ENCODE results near the gene CCNL1.
A peak's percentile ranks its signal among the peaks of the same experiment; 100 is the strongest.
"Not testable (repeated sequence)": the region's sequence is repeated elsewhere in the genome, so short reads cannot be mapped to it uniquely, and the experiment has no call there.

Gene CCNL1

DNA sequence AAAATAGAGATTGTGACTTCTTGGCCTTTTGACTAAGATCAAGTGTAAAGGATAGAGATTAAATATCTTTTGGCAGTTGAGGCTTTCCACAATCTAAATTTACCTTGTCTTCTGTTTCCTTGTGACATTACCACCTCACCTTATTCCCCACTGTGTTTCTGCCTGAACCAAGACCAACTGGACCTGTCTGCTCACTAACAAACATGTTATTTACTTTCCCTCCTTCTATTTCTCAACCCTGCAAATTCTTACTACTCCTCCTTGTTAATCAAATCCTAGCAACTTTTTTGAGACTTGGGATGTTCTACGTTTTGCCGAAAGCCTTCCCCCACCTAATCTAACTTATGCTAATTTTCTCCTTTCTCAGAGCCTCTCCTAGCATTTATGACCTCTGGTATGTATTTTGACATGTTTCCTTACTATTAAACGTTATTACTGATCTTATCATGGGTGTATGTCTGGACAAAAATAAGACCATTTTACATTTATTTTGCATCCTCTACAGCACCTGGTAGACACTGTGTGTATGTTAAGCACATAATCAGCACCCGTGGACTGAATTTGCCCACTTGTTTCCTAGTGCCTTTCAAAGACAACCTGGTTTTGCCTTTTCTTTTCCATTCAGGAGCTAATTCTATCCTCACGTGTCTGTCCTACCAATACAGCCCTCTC, 7.6 kb upstream of the CCNL1 start:
- no peak for DNase-seq

GRCh38 chr3:157166561-157166960, 6.6 kb upstream of the CCNL1 start:
- DNase-seq, result no peak

DNA sequence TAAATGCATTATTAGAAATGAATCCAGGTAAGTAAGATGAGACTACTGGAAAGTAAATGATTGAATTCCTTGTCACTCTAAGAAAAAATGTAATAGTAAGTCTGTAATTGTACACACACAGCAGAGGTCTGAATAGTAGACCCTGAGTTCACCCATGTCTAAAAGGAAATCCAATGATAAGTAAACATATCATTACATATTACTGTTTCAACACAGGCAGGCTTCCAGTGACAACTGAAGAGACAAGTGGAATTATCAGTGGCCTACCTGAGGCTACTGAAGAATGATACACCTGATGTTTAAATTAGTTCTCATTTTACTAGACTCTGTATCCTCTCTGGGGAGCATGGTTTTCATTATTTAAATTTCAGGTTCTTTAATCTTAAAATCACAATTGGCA, 6.2 kb upstream of the CCNL1 start:
- DNase-seq, result no peak

DNA sequence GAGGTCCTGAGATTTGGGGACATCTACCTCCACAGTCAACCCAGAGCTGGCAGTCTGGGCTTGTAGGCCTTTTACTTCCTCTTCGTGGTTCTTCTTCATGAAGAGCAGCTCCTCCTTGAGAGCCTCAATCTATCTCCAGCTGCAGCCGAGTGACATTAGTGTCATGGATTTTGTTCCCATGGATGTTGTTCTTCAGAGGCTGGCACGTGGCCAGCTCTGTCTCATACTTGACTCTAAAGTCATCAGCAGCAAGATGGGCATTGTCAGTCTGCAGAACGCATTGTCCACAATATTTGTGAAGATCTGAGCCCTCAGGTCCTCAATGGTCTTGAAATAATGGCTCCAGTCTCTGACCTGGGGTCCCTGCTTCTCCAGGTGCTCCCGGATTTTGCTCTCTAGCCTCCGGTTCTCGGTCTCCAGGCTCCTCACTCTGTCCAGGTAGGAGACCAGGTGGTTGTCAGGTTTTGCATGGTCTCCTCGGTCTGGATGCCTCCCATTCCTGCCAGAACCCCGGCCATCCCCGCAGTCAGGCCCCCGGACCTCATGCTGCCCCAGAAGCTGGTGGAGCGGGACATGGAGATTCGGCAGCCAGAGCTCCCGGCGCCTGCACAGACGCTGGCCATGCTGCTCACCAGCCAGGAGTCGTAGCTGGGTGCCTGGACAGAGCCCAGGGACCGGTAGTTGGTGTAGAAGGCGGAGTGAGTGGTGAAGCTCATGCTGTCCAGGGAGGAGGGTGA, 3.4 kb upstream of the CCNL1 start:
- DNase-seq, result no peak

GRCh38 chr3:157162620-157163019, 2.7 kb upstream of the CCNL1 start:
- DNase-seq, result not testable (repeated sequence)

DNA sequence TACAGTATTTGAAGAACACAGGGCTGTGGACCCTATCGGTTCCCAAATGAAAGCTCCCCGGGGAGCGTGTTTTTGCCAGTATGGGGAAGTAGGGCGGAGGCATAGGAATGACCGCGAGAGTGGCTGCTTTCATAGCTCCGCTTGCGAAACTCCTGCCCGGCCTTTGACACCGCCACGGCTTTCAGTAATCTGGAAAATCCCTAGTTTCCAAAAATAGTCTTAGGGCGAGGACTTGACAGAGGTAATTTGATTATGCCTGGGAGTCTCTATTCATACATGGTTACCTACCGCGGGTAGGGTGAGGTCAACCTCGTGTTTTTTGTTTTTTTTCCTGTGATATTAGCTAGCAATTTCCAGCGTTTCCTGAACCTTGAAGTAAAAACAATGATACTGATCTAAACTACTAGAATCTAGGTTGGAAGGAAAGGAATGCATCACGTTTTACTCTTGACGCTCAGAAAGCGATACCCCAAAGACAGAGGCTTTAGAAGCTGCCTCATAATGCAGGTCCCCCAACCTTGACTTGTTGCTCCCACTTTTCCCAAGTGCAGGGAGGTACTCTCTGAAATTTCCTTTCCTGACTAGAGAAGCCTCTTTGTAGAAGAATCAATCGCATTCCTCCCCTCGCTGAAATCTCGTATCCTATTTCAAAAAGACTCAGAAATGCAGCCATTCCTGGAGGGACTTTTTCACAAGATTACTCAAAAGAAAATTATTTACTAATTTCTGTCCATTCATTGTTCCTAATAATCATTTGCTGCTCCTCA, 894 bp upstream of the CCNL1 start:
- no peak for DNase-seq

DNA sequence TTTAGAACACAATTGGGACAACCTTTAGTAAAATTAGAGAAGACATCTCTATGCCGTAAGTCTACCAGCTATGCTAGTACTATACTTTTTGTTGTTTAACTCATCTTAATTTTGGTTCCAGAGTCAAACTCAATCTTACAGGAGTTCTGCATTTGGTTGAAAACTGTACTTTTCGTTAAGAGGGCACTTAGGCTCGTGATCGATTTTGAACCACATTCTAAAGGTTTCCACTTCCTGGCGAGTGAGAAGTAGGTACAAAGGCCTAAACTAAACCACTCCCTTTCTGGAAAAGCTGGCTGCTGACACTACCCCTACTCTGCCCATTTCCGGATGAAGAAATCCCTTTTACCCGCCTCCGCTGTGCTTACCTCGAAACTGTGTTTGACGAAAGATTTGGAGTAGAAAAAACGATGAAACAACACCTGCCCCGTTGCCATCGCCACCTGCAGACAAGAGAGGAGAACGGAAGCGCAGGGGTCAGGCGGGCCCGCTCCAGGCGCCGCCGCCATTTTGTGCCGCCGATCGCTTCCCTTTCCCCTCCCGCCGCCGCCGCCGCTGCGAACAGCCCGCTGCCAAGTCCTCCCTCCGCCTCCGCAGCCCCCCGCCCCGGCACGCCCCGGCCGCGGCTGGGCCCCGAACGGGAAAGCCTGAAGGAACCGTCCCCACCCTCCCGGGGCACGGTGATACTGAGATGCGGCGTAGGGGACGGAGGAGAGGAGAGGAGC, 748 bp downstream of the CCNL1 start:
- peak; percentile 81 for DNase-seq

- DNase-seq, result no peak
Observed at GRCh38 chr3:157157836-157158235, 2.1 kb downstream of the CCNL1 start.

DNA sequence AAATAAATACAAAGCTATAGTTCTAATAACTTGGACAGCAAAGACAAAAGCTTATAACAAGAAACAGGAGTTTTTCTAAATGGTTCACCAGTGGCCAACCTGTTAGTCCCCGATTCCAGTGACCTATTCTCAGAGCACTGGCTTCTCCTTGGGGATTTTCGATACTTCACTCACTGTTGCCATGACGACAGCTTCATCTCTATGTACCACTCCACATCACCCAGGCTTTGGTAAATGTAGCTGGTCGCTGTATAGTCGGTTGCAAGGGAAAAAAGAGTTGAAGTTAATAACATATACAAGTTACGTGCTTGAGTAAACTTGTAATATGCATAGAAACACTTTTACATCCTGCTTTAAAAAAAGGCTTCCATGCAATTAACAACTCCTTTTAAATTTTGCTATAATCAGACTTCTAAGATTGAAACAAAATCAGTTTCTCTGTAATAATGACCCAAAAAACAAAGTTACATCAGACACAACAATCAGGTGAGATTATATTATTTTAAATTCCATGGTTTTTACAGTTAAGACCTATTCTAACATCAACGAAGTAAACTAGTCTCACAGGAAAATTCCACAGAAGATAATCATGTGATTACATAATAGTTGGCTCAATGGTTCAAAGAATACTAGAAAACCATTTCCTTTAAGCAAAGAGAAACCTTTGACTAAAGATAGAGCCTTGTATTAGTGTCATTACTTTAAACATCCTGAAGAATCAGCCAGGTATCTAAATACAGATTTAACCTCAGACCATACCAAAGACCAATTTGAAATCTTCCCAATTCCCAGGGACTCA, 2.9 kb downstream of the CCNL1 start:
- no peak for DNase-seq

- no peak for DNase-seq
Observed at GRCh38 chr3:157155591-157155990, 4.4 kb downstream of the CCNL1 start.

- no peak for DNase-seq
Observed at GRCh38 chr3:157154563-157155330, 5.2 kb downstream of the CCNL1 start.

DNA sequence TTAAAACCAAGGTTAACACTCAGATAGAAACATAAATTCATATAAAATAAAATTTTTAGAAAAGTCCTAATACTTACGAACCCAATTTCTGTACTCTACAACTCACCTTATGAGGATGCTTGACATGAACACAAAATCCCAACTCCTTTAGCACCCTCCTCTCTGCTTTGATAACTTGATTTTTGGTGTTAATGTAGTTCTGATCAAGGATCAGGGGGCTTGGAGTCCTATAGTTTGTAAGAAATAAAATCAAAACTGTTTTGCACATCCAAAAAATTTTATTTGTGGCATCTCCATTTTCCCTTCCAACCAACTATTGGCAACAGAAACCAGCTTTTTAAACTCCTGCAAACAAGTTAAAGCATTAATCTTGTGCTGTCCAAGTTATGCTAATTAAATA, 7.0 kb downstream of the CCNL1 start:
- no peak for DNase-seq

DNA sequence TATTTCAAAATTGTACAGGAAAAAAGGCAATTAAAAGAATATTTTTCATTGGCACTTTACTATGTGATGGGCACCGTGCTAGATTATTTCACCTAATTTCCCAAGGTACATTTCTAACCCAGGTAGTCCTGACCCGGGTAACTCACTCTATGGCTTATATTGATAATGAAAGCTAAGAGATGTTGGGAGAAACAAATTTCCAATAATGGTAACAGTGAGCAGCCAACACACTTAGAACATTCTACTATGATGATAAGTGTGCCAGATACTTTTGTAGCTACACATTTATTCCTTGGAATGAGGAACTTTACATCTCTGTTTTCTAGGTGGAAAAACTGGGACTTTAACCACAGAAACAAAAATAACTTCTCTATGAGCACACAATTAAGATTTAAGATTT, 7.5 kb downstream of the CCNL1 start:
- no peak for DNase-seq

GRCh38 chr3:157151627-157152026, 8.3 kb downstream of the CCNL1 start:
- no peak for DNase-seq

GRCh38 chr3:157151151-157151550, 8.8 kb downstream of the CCNL1 start:
- no peak for DNase-seq

DNA sequence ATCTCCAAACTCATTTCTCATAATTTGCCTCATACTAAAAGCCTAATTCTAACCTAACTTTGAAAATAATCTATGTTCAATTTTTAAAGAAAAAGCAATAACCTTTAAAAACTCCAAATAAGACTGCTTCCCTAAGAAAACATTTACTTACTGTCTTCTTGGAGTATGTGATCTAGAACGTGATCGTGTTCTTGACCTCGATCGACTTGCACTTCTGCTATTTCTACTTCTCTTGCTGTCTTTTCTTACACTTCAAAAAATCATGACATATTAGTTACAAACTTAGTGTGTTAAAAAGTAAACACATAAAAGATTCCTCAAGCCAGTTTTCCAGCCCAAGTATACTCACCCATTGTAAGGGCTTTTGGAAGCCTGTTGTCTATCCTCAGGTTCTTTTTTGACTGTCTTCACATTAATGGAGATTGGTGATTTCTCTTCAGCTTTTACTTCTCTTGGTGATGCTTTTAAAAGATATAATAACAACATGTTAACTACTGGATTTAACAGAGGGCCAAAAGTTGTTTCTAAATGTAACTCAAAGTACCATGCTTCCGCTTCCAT, 10.7 kb downstream of the CCNL1 start:
- DNase-seq, result no peak

DNA sequence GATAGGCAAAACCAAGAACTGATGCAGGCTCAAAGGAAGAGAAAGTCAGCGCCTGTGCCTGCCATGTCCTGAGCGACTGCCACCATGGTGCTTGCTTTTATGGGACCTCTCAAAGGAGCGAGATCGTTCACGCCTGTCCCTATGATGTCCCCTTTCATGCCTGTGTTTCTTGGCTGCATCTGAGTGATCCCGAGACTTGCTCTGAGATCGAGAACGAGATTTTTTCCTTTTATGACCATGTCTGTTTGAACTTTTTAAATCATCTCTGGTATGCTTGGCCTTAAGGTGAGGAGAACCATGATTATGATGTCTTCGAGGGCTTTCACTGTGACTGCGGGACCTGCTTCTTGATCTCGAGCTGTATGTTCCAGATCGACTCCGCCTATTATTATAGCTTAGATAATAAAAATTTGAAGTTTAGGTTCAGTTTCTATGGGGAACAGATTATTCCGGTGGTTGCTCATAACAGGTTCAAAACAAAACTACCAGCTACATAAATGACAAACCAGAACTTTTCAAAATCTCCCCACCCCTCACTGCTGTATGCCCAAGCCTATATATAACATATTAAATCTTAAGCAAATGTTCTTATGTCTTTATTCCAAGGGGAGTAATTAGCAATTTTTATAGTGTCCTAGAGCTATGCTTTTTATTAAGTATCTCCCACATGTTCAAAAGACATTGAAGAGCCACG, 11.6 kb downstream of the CCNL1 start:
- DNase-seq, result no peak

GRCh38 chr3:157147099-157147803, 12.7 kb downstream of the CCNL1 start:
- no peak for DNase-seq

- no peak for DNase-seq
Observed at GRCh38 chr3:157145606-157146322, 14.2 kb downstream of the CCNL1 start.
